HFFc6 (cell line): ENCODE results near the gene SLC13A2. TPM values are rescaled to one million over a fixed set of nuclear protein-coding genes. Genes with fewer than 3 reads are reported as not detected.

ENCODE experiments used
- DNase-seq: peaks from one replicate; pipeline ENCODE4 v3.0.0-alpha.2; 2018
- H3K27ac Mint-ChIP-seq: 2 replicates; pipeline ENCODE4 v1.8.0; 2020; ENCODE audit warnings: mild to moderate bottlenecking, mixed read lengths
- H3K27me3 Mint-ChIP-seq: 2 replicates; pipeline ENCODE4 v1.8.0; 2021; ENCODE audit warnings: mild to moderate bottlenecking, moderate library complexity, mixed read lengths; ENCODE audit not compliant: insufficient read depth
- H3K36me3 Mint-ChIP-seq: 2 replicates; pipeline ENCODE4 v1.8.0; 2021; ENCODE audit warnings: low read depth, mixed read lengths
- H3K4me1 Mint-ChIP-seq: 2 replicates; pipeline ENCODE4 v1.8.0; 2020; ENCODE audit warnings: low read depth, mixed read lengths
- H3K4me3 Mint-ChIP-seq: 2 replicates; pipeline ENCODE4 v1.8.0; 2020; ENCODE audit warnings: mild to moderate bottlenecking, moderate library complexity, mixed read lengths
- H3K9me3 Mint-ChIP-seq: 2 replicates; pipeline ENCODE4 v1.8.0; 2020; ENCODE audit warnings: mild to moderate bottlenecking, mixed read lengths
- CTCF ChIP-seq: fragments of 200-600 bp; sonication (generic); IDR thresholded peaks from 2 replicates; pipeline ENCODE4 v1.5.0; 2021; ENCODE audit warnings: antibody characterized with exemption, mild to moderate bottlenecking
- total RNA-seq, 6 experiments: library from RNA; stranded (reverse); fragmentation: NEBNext Ultra II Directional; extraction: Animal tissue kit (Norgen Biotek cat#: 25700); gene quantifications; 2 replicates in 1 of 6; 3 replicates in 5 of 6; pipeline ENCODE4 v1.2.3, GENCODE V29; 2021

The SLC13A2 gene
- total RNA-seq, 6 experiments from 2014 or later: 0.07 to 0.08 TPM; not detected in 4

- Mint-ChIP-seq H3K4me3 (no peak overlapping the region), H3K36me3 (no peaks in the 10 kb centered on the region), H3K27ac (no peak overlapping the region), H3K9me3 (no peaks in the 10 kb centered on the region), H3K27me3 (peaks cover 17% of the 10 kb centered on the region), H3K4me1 (peaks cover 47% of the 10 kb centered on the region)
- peak; percentile 75 for DNase-seq
- TF ChIP-seq CTCF: no peak
Observed at GRCh38 chr17:28524476-28525424, 51.3 kb downstream of the SLC13A2 start.

GRCh38 chr17:28526381-28526780 lies 52.9 kb downstream of the SLC13A2 start:
- Mint-ChIP-seq H3K27me3 (peaks cover 12% of the 10 kb centered on the region), H3K9me3 (no peaks in the 10 kb centered on the region), H3K27ac (no peak overlapping the region), H3K4me3 (no peak overlapping the region), H3K4me1 (peaks cover 48% of the 10 kb centered on the region), H3K36me3 (no peaks in the 10 kb centered on the region)
- no peak for DNase-seq
- TF ChIP-seq CTCF: no peak

GRCh38 chr17:28527181-28527681 lies 53.8 kb downstream of the SLC13A2 start:
- H3K27ac Mint-ChIP-seq: no peak overlapping the region
- no peaks in the 10 kb centered on the region for H3K9me3 Mint-ChIP-seq
- H3K36me3 Mint-ChIP-seq: no peaks in the 10 kb centered on the region
- peaks cover 57% of the 10 kb centered on the region for H3K4me1 Mint-ChIP-seq
- no peak for TF ChIP-seq CTCF
- DNase-seq: no peak
- H3K4me3 Mint-ChIP-seq: no peak overlapping the region
- H3K27me3 Mint-ChIP-seq: peaks cover 9% of the 10 kb centered on the region

- H3K27ac Mint-ChIP-seq: no peak overlapping the region
- DNase-seq: no peak
- H3K36me3 Mint-ChIP-seq: no peaks in the 10 kb centered on the region
- no peaks in the 10 kb centered on the region for H3K9me3 Mint-ChIP-seq
- peaks cover 63% of the 10 kb centered on the region for H3K4me1 Mint-ChIP-seq
- no peak for TF ChIP-seq CTCF
- H3K4me3 Mint-ChIP-seq: no peak overlapping the region
- H3K27me3 Mint-ChIP-seq: peaks cover 9% of the 10 kb centered on the region
Observed at GRCh38 chr17:28527859-28528258, 54.4 kb downstream of the SLC13A2 start.

GRCh38 chr17:28528327-28529012 lies 55.0 kb downstream of the SLC13A2 start:
- peaks cover 8% of the 10 kb centered on the region for H3K27me3 Mint-ChIP-seq
- no peaks in the 10 kb centered on the region for H3K9me3 Mint-ChIP-seq
- no peaks in the 10 kb centered on the region for H3K36me3 Mint-ChIP-seq
- no peak for DNase-seq
- H3K27ac Mint-ChIP-seq: no peak overlapping the region
- no peak for TF ChIP-seq CTCF
- no peak overlapping the region for H3K4me3 Mint-ChIP-seq
- H3K4me1 Mint-ChIP-seq: peaks cover 69% of the 10 kb centered on the region
